DND-41 (cell line): ENCODE data around the gene HTRA1.

Experiments used
- ATAC-seq: fragments of 200-7000 bp; cut with Tn5 transposase; 3 replicates; pipeline ENCODE4 v1.9.1; 2021; ENCODE audit warnings: low read depth; ENCODE audit not compliant: insufficient read depth
- DNase-seq: peaks from one replicate; pipeline ENCODE4 v3.0.0-alpha.2; 2020
- H2AFZ ChIP-seq: 2 replicates; pipeline ENCODE4 v1.6.0; 2012; ENCODE audit warnings: low read depth, low read length
- H3K27ac ChIP-seq: 2 replicates; pipeline ENCODE4 v1.5.1; 2012; ENCODE audit warnings: low read length, inconsistent platforms
- H3K27me3 ChIP-seq: fragments of 200-600 bp; sonication (generic); 2 replicates; pipeline ENCODE4 v1.6.0; 2012; ENCODE audit warnings: low read length, mild to moderate bottlenecking, inconsistent platforms; ENCODE audit not compliant: insufficient read depth, poor library complexity
- H3K36me3 ChIP-seq: 2 replicates; pipeline ENCODE4 v1.5.1; 2012; ENCODE audit warnings: low read length, inconsistent platforms; ENCODE audit not compliant: insufficient read depth
- H3K4me1 ChIP-seq: 2 replicates; pipeline ENCODE4 v1.5.1; 2012; ENCODE audit warnings: mild to moderate bottlenecking, low read length; ENCODE audit not compliant: insufficient read depth
- H3K4me2 ChIP-seq: 2 replicates; pipeline ENCODE4 v1.6.0; 2012; ENCODE audit warnings: mild to moderate bottlenecking, moderate library complexity, low read length, inconsistent platforms; ENCODE audit not compliant: insufficient read depth
- H3K4me3 ChIP-seq, 2 experiments: fragments of 200-600 bp in 1 of 2; shearing (Covaris generic) in 1 of 2; 2 replicates each; pipeline ENCODE4 v1.5.1; 2012 to 2016; ENCODE audit warnings: inconsistent platforms in 2 of 2, low read length in 2 of 2, mild to moderate bottlenecking in 2 of 2, low read depth in 1 of 2, moderate library complexity in 1 of 2
- H3K79me2 ChIP-seq: 2 replicates; pipeline ENCODE4 v1.6.0; 2012; ENCODE audit warnings: low read length, inconsistent platforms; ENCODE audit not compliant: insufficient read depth
- H3K9ac ChIP-seq: 2 replicates; pipeline ENCODE4 v1.6.0; 2012; ENCODE audit warnings: low read depth, mild to moderate bottlenecking, inconsistent platforms, low read length, moderate library complexity
- H3K9me3 ChIP-seq: 2 replicates; pipeline ENCODE4 v1.5.1; 2012; ENCODE audit warnings: low read length, moderate library complexity, mild to moderate bottlenecking, inconsistent platforms; ENCODE audit not compliant: insufficient read depth, severe bottlenecking
- H4K20me1 ChIP-seq: 2 replicates; pipeline ENCODE4 v1.6.0; 2012; ENCODE audit warnings: low read length; ENCODE audit not compliant: insufficient read depth
- CTCF ChIP-seq: IDR thresholded peaks from 2 replicates; pipeline ENCODE4 v1.5.1; 2012; ENCODE audit warnings: borderline replicate concordance, low read length, moderate library complexity, mild to moderate bottlenecking; ENCODE audit not compliant: poor library complexity, severe bottlenecking; ENCODE audit errors: extremely low read depth
- EZH2 ChIP-seq: IDR thresholded peaks from 3 replicates; pipeline ENCODE4 v1.6.1; 2012; ENCODE audit warnings: borderline replicate concordance, low read depth, mild to moderate bottlenecking, moderate library complexity, low read length, inconsistent platforms; ENCODE audit not compliant: severe bottlenecking

HTRA1 gene

GRCh38 chr10:122494173-122494820 lies 32.9 kb downstream of the HTRA1 start:
- H4K20me1 ChIP-seq = no peaks in the 10 kb centered on the region
- H3K4me1 ChIP-seq = no peaks in the 10 kb centered on the region
- peaks cover 5% of the 10 kb centered on the region for H3K27me3 ChIP-seq
- H3K36me3 ChIP-seq = no peaks in the 10 kb centered on the region
- H3K4me3 ChIP-seq = no peak overlapping the region
- no peak overlapping the region for H3K9ac ChIP-seq
- DNase-seq (no peak), ATAC-seq (no peak)
- TF ChIP-seq EZH2 (no peak), CTCF (no peak)
- no peaks in the 10 kb centered on the region for H3K9me3 ChIP-seq
- H3K27ac ChIP-seq = no peak overlapping the region
- H3K79me2 ChIP-seq = no peaks in the 10 kb centered on the region
- H2AFZ ChIP-seq = no peak overlapping the region
- H3K4me2 ChIP-seq = no peak overlapping the region

GRCh38 chr10:122494833-122495232 lies 33.5 kb downstream of the HTRA1 start:
- no peak overlapping the region for H3K4me3 ChIP-seq
- H2AFZ ChIP-seq = no peak overlapping the region

GRCh38 chr10:122495406-122496340 lies 34.3 kb downstream of the HTRA1 start:
- H3K79me2 ChIP-seq = no peaks in the 10 kb centered on the region
- no peak overlapping the region for H3K4me2 ChIP-seq
- H3K36me3 ChIP-seq = no peaks in the 10 kb centered on the region
- no peaks in the 10 kb centered on the region for H3K9me3 ChIP-seq
- peak; percentile 21 for DNase-seq
- TF ChIP-seq CTCF = no peak
- TF ChIP-seq EZH2 = no peak
- no peak overlapping the region for H3K27ac ChIP-seq
- peaks cover 5% of the 10 kb centered on the region for H3K27me3 ChIP-seq
- no peak overlapping the region for H3K4me3 ChIP-seq
- H3K9ac ChIP-seq = no peak overlapping the region
- H4K20me1 ChIP-seq = no peaks in the 10 kb centered on the region
- ATAC-seq = no peak
- no peaks in the 10 kb centered on the region for H3K4me1 ChIP-seq
- no peak overlapping the region for H2AFZ ChIP-seq

More at GRCh38 chr10:122494833-122495232, 33.5 kb downstream of the HTRA1 start:
- H4K20me1 ChIP-seq = no peaks in the 10 kb centered on the region
- ATAC-seq (no peak), DNase-seq (no peak)
- no peak overlapping the region for H3K9ac ChIP-seq
- H3K9me3 ChIP-seq = no peaks in the 10 kb centered on the region
- no peaks in the 10 kb centered on the region for H3K36me3 ChIP-seq
- TF ChIP-seq CTCF (no peak), EZH2 (no peak)
- no peaks in the 10 kb centered on the region for H3K79me2 ChIP-seq
- no peaks in the 10 kb centered on the region for H3K4me1 ChIP-seq
- H3K4me2 ChIP-seq = no peak overlapping the region
- H3K27me3 ChIP-seq = peaks cover 5% of the 10 kb centered on the region
- no peak overlapping the region for H3K27ac ChIP-seq
